H1 (cell line): ENCODE results near the gene C1QL3.

Source experiments
- BCL11A ChIP-seq, 2 experiments: IDR thresholded peaks; one replicate each; pipeline ENCODE4 v1.6.1; 2011; ENCODE audit warnings: low read depth in 2 of 2, low read length in 2 of 2, mild to moderate bottlenecking in 2 of 2
- CHD2 ChIP-seq: IDR thresholded peaks from 2 replicates; pipeline ENCODE4 v1.6.1; 2012; ENCODE audit warnings: low read length, improper control_type of control experiment
- CREB1 ChIP-seq: IDR thresholded peaks from 2 replicates; pipeline ENCODE4 v1.6.1; 2012; ENCODE audit warnings: inconsistent platforms
- CTCF ChIP-seq, 3 experiments: IDR thresholded peaks; 1 replicate in 2 of 3; 2 replicates in 1 of 3; pipeline versions ENCODE4 v1.5.1 to v1.6.1; 2011; ENCODE audit warnings: low read length in 3 of 3, mild to moderate bottlenecking in 3 of 3, inconsistent platforms in 2 of 3, low read depth in 1 of 3, moderate library complexity in 1 of 3; ENCODE audit not compliant: insufficient read depth in 1 of 3; ENCODE audit errors: control extremely low read depth in 1 of 3
- EZH2 ChIP-seq: fragments of 200-600 bp; sonication (generic); IDR thresholded peaks from 2 replicates; pipeline ENCODE4 v1.7.1; 2012; ENCODE audit warnings: low read depth, mild to moderate bottlenecking, moderate library complexity, low read length, inconsistent platforms; ENCODE audit not compliant: severe bottlenecking
- GABPA ChIP-seq: IDR thresholded peaks from 2 replicates; pipeline ENCODE4 v1.6.1; 2011; ENCODE audit warnings: mild to moderate bottlenecking, low read length, moderate library complexity, borderline replicate concordance; ENCODE audit not compliant: insufficient read depth
- JUN ChIP-seq: IDR thresholded peaks from 2 replicates; pipeline ENCODE4 v1.6.1; 2011; ENCODE audit warnings: low read depth, mild to moderate bottlenecking, improper control_type of control experiment, low read length
- POLR2A ChIP-seq, 2 experiments: IDR thresholded peaks; 1 replicate in 1 of 2; 2 replicates in 1 of 2; pipeline ENCODE4 v1.6.1; 2011; ENCODE audit warnings: low read depth in 2 of 2, low read length in 2 of 2, mild to moderate bottlenecking in 2 of 2; ENCODE audit errors: control extremely low read depth in 1 of 2
- SIRT6 ChIP-seq: IDR thresholded peaks from one replicate; pipeline ENCODE4 v1.7.1; 2012; ENCODE audit warnings: low read length, inconsistent platforms
- SRF ChIP-seq: IDR thresholded peaks from 2 replicates; pipeline ENCODE4 v1.6.1; 2011; ENCODE audit warnings: mild to moderate bottlenecking, low read depth, low read length, moderate library complexity
- SUZ12 ChIP-seq: fragments of 200-600 bp; sonication (generic); IDR thresholded peaks from 2 replicates; pipeline ENCODE4 v1.6.1; 2012; ENCODE audit warnings: mild to moderate bottlenecking, inconsistent platforms, low read length, moderate library complexity, mixed read lengths
- TBP ChIP-seq: IDR thresholded peaks from 2 replicates; pipeline ENCODE4 v1.6.1; 2011; ENCODE audit warnings: low read depth, low read length, improper control_type of control experiment
- USF2 ChIP-seq: IDR thresholded peaks from 2 replicates; pipeline ENCODE4 v1.6.1; 2011; ENCODE audit warnings: low read length, improper control_type of control experiment

- TF ChIP-seq TBP (no peak), CREB1 (no peak), POLR2A (IDR thresholded peaks at IDR 0.05; ENCODE audit: control extremely low read depth in 1 of 2, low read depth in 2 of 2, low read length in 2 of 2) (no peak), EZH2 (no peak), SIRT6 (no peak), CTCF (IDR thresholded peaks at IDR 0.05; ENCODE audit: control extremely low read depth in 1 of 3, insufficient read depth in 1 of 3, low read depth in 1 of 3, low read length in 3 of 3) (peak in 1 of 3 experiments; percentile 19; a peak in 1 of 4 replicates), USF2 (no peak), SRF (no peak), GABPA (no peak), SUZ12 (no peak), BCL11A (IDR thresholded peaks at IDR 0.05; ENCODE audit: low read depth in 2 of 2, low read length in 2 of 2) (no peak), JUN (no peak), CHD2 (no peak)
These were observed 2.9 kb downstream of the C1QL3 start for GRCh38 chr10:16518822-16519221.
